ENCODE measurements around the gene CCNY. TPM values are rescaled to one million over a fixed set of nuclear protein-coding genes. Genes with fewer than 3 reads are reported as not detected.

CCNY gene
- total and polyA plus RNA-seq, 2 donors (not counting 1 experiment from before 2014, with no cell fraction given), result 34.1 to 64.9 TPM

DNA sequence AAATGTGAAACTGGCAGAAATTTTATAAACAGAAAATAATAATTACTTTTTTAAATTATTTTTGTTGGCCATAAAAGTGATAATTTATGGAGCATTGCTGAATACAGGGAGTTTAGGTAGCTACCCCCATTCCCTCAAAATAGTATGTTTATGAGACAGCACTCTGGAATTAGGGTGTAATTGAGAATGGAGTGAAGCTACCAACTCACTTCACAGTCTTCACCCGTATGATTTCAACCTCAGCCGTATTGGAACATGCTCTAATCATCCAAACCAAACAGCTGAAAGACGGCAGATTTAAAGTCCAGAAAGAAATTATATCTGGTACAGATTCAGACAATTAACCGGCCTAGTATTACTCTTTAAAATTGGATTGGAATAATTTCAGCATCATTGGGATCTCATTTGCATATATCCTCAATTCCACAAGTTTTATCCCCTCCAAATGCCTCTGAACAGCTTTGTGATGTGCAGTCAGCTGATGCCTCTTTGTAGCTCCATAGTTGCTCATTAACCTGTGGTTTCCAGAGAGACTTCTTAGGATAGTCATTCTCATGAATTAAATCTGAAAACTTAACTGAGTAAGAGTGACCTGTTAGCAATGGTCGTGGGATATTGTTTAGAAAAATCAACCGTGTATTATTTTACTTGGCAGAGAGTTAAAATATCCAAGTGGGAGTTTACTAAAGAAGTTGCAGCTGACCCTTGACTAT, 209.7 kb downstream of the CCNY start:
- H2AFZ ChIP-seq (ENCODE audit: insufficient read depth, low read depth, low read length, poor library complexity, severe bottlenecking), result no peak overlapping the region
- H3K36me3 ChIP-seq (replicated peaks in 1 of 2; ENCODE audit: control extremely low read depth in 1 of 2, control insufficient read depth in 1 of 2, extremely low read depth in 1 of 2, insufficient read depth in 2 of 2, low read length in 1 of 2), result peaks cover 8 to 22% of the 10 kb centered on the region in 2 experiments
- TF ChIP-seq EZH2 (IDR thresholded peaks at IDR 0.05; ENCODE audit: borderline replicate concordance, insufficient read depth, low read depth, low read length, poor library complexity, severe bottlenecking), result no peak
- TF ChIP-seq, protein P1, sequence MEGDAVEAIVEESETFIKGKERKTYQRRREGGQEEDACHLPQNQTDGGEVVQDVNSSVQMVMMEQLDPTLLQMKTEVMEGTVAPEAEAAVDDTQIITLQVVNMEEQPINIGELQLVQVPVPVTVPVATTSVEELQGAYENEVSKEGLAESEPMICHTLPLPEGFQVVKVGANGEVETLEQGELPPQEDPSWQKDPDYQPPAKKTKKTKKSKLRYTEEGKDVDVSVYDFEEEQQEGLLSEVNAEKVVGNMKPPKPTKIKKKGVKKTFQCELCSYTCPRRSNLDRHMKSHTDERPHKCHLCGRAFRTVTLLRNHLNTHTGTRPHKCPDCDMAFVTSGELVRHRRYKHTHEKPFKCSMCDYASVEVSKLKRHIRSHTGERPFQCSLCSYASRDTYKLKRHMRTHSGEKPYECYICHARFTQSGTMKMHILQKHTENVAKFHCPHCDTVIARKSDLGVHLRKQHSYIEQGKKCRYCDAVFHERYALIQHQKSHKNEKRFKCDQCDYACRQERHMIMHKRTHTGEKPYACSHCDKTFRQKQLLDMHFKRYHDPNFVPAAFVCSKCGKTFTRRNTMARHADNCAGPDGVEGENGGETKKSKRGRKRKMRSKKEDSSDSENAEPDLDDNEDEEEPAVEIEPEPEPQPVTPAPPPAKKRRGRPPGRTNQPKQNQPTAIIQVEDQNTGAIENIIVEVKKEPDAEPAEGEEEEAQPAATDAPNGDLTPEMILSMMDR (IDR thresholded peaks at IDR 0.05), result no peak
- intact Hi-C loops (cut with micrococcal nuclease), result loop anchor here (10.0 kb wide), 1 partner anchor 51 kb away; no protein-coding TSS in a partner anchor
- no peaks in the 10 kb centered on the region for H3K27me3 ChIP-seq (replicated peaks in 1 of 4; ENCODE audit: control extremely low read depth in 1 of 4, control insufficient read depth in 3 of 4, insufficient read depth in 4 of 4, low read length in 3 of 4)
- H3K9me3 ChIP-seq (ENCODE audit: control extremely low read depth in 1 of 3, control insufficient read depth in 2 of 3, insufficient read depth in 1 of 3, low read length in 2 of 3), result peaks cover 0 to 1% (median 0%) of the 10 kb centered on the region in 3 donors
- H3K4me1 Mint-ChIP-seq, result peaks cover 5% of the 10 kb centered on the region
- 94% methylated on average over 3 of the region's 6 CpGs for WGBS (ENCODE audit: insufficient coverage)
- H3K4me2 ChIP-seq (replicated peaks; ENCODE audit: low read depth, low read length, poor library complexity, severe bottlenecking), result no peak overlapping the region
- no peak for DNase-seq
- no peak for ATAC-seq (ENCODE audit: low read depth)
- no peak overlapping the region for H3K4me3 ChIP-seq (ENCODE audit: control extremely low read depth in 1 of 5, extremely low read depth in 1 of 5, insufficient read depth in 1 of 5, low read depth in 2 of 5, low read length in 4 of 5)
- ChIA-PET CTCF (interaction anchor here (1.5 kb wide), 1 partner anchor 15 kb away, joined by 7 read pairs; no protein-coding TSS in a partner anchor), POLR2A (no interaction called here)
- H3K4me1 ChIP-seq (ENCODE audit: control insufficient read depth in 2 of 2, insufficient read depth in 2 of 2, low read length in 2 of 2), result no peaks in the 10 kb centered on the region
- no peak overlapping the region for H3K27ac Mint-ChIP-seq
- H3K9ac ChIP-seq (ENCODE audit: low read length), result no peak overlapping the region
- H4K20me1 ChIP-seq (ENCODE audit: control insufficient read depth, insufficient read depth, low read length, poor library complexity, severe bottlenecking), result peaks cover 8% of the 10 kb centered on the region
- peaks cover 20% of the 10 kb centered on the region for H3K79me2 ChIP-seq (ENCODE audit: control insufficient read depth, insufficient read depth, low read length)
- H3K9me3 Mint-ChIP-seq (ENCODE audit: insufficient read depth), result no peaks in the 10 kb centered on the region
- H3K27me3 Mint-ChIP-seq, result no peaks in the 10 kb centered on the region
- H3K4me3 Mint-ChIP-seq, result no peak overlapping the region
- no peak overlapping the region for H3K27ac ChIP-seq (ENCODE audit: low read length in 2 of 2)

- H3K27ac Mint-ChIP-seq, result no peak overlapping the region
- ChIA-PET CTCF (interaction anchor here (1.1 to 1.5 kb wide), 2 partner anchors 14 to 16 kb away, joined by 4 to 7 read pairs; no protein-coding TSS in a partner anchor), POLR2A (no interaction called here)
- peaks cover 2% of the 10 kb centered on the region for H3K4me1 Mint-ChIP-seq
- H3K9ac ChIP-seq (ENCODE audit: low read length), result no peak overlapping the region
- DNase-seq, result no peak
- H3K9me3 ChIP-seq (ENCODE audit: control extremely low read depth in 1 of 3, control insufficient read depth in 2 of 3, insufficient read depth in 1 of 3, low read length in 2 of 3), result no peaks in the 10 kb centered on the region
- peaks cover 2% of the 10 kb centered on the region for H4K20me1 ChIP-seq (ENCODE audit: control insufficient read depth, insufficient read depth, low read length, poor library complexity, severe bottlenecking)
- no peak overlapping the region for H2AFZ ChIP-seq (ENCODE audit: insufficient read depth, low read depth, low read length, poor library complexity, severe bottlenecking)
- H3K27me3 Mint-ChIP-seq, result no peaks in the 10 kb centered on the region
- no peaks in the 10 kb centered on the region for H3K9me3 Mint-ChIP-seq (ENCODE audit: insufficient read depth)
- H3K27me3 ChIP-seq (replicated peaks in 1 of 4; ENCODE audit: control extremely low read depth in 1 of 4, control insufficient read depth in 3 of 4, insufficient read depth in 4 of 4, low read length in 3 of 4), result no peaks in the 10 kb centered on the region
- no peak for ATAC-seq (ENCODE audit: low read depth)
- H3K27ac ChIP-seq (ENCODE audit: low read length in 2 of 2), result no peak overlapping the region
- peaks cover 7 to 22% of the 10 kb centered on the region in 2 experiments for H3K36me3 ChIP-seq (replicated peaks in 1 of 2; ENCODE audit: control extremely low read depth in 1 of 2, control insufficient read depth in 1 of 2, extremely low read depth in 1 of 2, insufficient read depth in 2 of 2, low read length in 1 of 2)
- intact Hi-C loops (cut with micrococcal nuclease), result loop anchor here (10.0 kb wide), 1 partner anchor 52 kb away; no protein-coding TSS in a partner anchor
- H3K4me2 ChIP-seq (replicated peaks; ENCODE audit: low read depth, low read length, poor library complexity, severe bottlenecking), result no peak overlapping the region
- TF ChIP-seq, protein P1 (IDR thresholded peaks at IDR 0.05), result no peak
- peaks cover 14% of the 10 kb centered on the region for H3K79me2 ChIP-seq (ENCODE audit: control insufficient read depth, insufficient read depth, low read length)
- H3K4me3 Mint-ChIP-seq, result no peak overlapping the region
- no peak overlapping the region for H3K4me3 ChIP-seq (ENCODE audit: control extremely low read depth in 1 of 5, extremely low read depth in 1 of 5, insufficient read depth in 1 of 5, low read depth in 2 of 5, low read length in 4 of 5)
- 100% methylated on average over 2 of the region's 4 CpGs for WGBS (ENCODE audit: insufficient coverage)
- no peaks in the 10 kb centered on the region for H3K4me1 ChIP-seq (ENCODE audit: control insufficient read depth in 2 of 2, insufficient read depth in 2 of 2, low read length in 2 of 2)
Observed at GRCh38 chr10:35546824-35547225, 210.5 kb downstream of the CCNY start.
